Measurements from ENCODE around the gene LRRC14B. TPM values are rescaled to one million over a fixed set of nuclear protein-coding genes. Genes with fewer than 3 reads are reported as not detected.

LRRC14B gene
- total RNA-seq, 1 donor from 2014 or later: not detected

DNA sequence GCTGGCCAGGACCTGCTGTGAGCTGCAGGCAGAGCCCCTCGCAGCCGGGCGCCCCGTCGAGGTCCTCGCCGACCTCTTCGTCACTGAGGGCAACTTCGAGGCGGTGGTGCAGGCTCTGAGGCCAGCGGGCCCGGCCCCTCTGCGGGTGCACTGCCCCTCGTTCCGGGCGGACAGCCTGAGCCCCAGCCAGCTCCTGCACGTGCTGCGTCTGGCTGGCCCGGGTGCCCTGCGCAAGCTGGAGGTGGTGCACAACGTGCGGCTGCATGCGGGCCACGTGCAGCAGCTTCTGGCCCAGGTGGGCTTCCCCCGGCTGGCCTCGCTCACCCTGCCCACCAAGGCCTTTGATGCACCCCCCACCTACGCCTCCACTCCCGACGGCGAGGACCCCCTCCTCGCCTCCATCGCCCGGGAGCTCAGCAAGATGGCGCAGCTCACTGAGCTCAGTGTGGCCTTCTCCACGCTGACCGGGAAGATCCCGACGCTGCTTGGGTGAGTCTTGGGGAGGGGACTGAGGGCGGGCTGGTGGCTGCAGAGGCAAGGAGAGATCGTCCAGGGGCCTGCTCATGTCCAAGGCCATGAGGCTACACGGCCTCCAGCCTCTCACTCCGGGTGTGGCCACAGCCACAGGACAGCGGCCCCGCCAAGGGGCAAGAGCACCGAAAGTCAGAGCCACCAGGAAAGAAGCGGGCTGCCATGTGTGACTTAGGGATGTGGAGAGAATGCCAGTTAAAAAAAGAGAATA, 825 bp downstream of the LRRC14B start:
- no peak for ATAC-seq
- Histone ChIP-seq H3K27ac (no peak overlapping the region), H3K4me3 (no peak overlapping the region), H3K9me3 (no peaks in the 10 kb centered on the region), H3K36me3 (no peaks in the 10 kb centered on the region), H3K27me3 (ENCODE audit: low read depth) (peaks cover 10% of the 10 kb centered on the region), H3K4me1 (peaks cover 16% of the 10 kb centered on the region)
- intact Hi-C loops (cut with DNase I): no loop called here
- TF ChIP-seq, protein P1, sequence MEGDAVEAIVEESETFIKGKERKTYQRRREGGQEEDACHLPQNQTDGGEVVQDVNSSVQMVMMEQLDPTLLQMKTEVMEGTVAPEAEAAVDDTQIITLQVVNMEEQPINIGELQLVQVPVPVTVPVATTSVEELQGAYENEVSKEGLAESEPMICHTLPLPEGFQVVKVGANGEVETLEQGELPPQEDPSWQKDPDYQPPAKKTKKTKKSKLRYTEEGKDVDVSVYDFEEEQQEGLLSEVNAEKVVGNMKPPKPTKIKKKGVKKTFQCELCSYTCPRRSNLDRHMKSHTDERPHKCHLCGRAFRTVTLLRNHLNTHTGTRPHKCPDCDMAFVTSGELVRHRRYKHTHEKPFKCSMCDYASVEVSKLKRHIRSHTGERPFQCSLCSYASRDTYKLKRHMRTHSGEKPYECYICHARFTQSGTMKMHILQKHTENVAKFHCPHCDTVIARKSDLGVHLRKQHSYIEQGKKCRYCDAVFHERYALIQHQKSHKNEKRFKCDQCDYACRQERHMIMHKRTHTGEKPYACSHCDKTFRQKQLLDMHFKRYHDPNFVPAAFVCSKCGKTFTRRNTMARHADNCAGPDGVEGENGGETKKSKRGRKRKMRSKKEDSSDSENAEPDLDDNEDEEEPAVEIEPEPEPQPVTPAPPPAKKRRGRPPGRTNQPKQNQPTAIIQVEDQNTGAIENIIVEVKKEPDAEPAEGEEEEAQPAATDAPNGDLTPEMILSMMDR (IDR thresholded peaks at IDR 0.05): no peak
- no peak for DNase-seq

DNA sequence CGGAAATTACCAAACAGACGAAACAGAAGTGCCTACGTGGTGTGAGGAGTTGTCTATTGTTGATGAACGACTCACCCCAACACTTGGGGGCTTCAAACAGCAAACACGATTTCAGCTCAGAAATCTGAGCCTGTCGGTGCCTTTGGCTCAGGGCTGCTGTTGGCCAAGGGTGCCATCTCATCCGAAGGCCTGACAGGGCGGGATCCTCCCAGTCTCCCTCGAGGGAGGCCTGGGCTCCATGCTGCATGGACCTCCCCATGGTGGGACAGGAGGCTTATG, 1.3 kb downstream of the LRRC14B start:
- Histone ChIP-seq H3K4me1 (peaks cover 13% of the 10 kb centered on the region), H3K27ac (no peak overlapping the region), H3K27me3 (ENCODE audit: low read depth) (peaks cover 10% of the 10 kb centered on the region), H3K9me3 (no peaks in the 10 kb centered on the region), H3K4me3 (no peak overlapping the region), H3K36me3 (no peaks in the 10 kb centered on the region)
- TF ChIP-seq, protein P1 (IDR thresholded peaks at IDR 0.05): no peak
- DNase-seq (no peak), ATAC-seq (no peak)
- intact Hi-C loops (cut with DNase I): no loop called here

DNA sequence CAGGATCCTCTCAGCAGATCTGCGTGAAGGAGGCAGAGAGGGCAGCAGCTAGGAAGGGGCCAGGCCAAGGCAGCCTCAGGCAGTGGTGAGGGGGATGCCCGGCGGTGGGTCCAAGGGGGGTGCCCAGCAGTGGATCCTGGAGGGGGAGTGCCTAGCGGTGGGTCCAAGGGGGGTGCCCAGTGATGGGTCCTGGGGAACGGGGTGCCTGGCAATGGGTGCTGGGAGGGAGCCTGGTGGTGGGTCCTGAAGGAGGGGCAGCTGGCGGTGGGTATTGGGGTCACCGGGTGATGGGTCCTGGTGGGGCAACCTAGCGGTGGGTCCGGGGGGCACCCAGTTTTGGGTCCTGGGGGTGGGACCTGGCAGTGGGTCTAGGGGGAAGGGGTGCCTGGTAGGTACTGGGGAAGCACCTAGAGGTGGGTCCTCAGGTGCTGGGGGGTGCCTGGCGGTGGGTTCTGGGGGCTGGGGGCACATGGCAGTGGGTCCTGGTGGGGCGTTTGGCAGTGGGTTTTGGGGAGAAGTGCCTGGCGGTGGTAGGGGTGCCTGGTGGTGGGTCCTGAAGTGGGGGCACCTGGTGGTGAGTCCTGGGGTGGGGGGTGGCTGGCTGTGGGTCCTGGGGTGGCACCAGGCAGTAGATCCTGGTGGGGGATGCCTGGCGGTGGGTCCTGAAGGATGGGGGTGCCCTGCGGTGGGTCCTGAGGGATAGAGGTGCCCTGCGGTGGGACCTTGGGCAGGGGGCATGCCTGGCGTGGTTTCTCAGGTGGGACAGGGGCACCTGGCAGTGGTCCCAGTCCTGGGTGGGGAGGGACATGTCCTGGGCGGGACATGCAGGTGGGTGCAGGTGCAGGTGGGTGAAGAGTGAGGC, 1.9 kb downstream of the LRRC14B start:
- DNase-seq: no peak
- Histone ChIP-seq H3K27me3 (ENCODE audit: low read depth) (peaks cover 10% of the 10 kb centered on the region), H3K36me3 (no peaks in the 10 kb centered on the region), H3K27ac (no peak overlapping the region), H3K4me1 (peaks cover 7% of the 10 kb centered on the region), H3K9me3 (no peaks in the 10 kb centered on the region), H3K4me3 (no peak overlapping the region)
- TF ChIP-seq, protein P1 (IDR thresholded peaks at IDR 0.05): no peak
- intact Hi-C loops (cut with DNase I): no loop called here
- no peak for ATAC-seq

DNA sequence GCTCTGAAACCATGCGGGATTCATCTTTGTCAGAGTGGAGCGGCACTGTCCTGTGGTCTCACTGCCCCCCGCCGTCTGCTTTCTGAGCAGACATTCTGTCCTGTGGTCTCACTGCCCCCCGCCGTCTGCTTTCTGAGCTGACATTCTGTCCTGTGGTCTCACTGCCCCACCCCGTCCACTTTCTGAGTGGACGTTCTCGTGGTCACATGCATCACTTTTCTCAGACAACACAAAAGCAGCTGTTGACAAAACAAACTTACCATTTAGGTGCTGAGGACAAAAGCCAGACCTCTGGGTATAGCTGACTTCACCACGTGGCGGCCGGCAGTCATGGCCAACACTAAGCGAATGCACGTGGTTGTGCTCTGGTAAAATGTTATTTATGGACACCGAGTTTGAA, 2.8 kb downstream of the LRRC14B start:
- ATAC-seq (no peak), DNase-seq (no peak)
- no peaks in the 10 kb centered on the region for H3K9me3 ChIP-seq
- H3K27me3 ChIP-seq (ENCODE audit: low read depth): peaks cover 10% of the 10 kb centered on the region
- TF ChIP-seq, protein P1 (IDR thresholded peaks at IDR 0.05): no peak
- intact Hi-C loops (cut with DNase I): no loop called here
- H3K27ac ChIP-seq: no peak overlapping the region
- no peaks in the 10 kb centered on the region for H3K36me3 ChIP-seq
- no peak overlapping the region for H3K4me3 ChIP-seq
- no peaks in the 10 kb centered on the region for H3K4me1 ChIP-seq

DNA sequence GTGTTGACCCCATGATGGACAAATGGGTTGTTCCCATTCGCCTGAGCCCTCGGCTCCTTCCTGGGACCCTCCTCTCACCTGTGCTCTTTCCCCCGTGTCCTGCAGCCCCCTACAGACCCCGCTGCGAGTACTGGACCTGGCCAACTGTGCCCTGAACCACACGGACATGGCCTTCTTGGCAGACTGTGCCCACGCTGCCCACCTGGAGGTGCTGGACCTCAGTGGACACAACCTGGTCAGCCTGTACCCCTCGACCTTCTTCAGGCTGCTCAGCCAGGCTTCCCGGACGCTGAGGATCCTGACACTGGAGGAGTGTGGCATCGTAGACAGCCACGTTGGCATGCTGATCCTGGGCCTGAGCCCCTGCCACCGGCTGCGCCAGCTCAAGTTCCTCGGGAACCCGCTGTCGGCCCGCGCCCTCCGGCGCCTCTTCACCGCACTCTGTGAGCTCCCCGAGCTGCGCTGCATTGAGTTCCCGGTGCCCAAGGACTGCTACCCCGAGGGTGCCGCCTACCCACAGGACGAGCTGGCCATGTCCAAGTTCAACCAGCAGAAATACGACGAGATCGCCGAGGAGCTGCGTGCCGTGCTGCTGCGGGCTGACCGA, 3.4 kb downstream of the LRRC14B start:
- intact Hi-C loops (cut with DNase I): no loop called here
- no peak overlapping the region for H3K27ac ChIP-seq
- H3K27me3 ChIP-seq (ENCODE audit: low read depth): peaks cover 10% of the 10 kb centered on the region
- H3K4me1 ChIP-seq: no peaks in the 10 kb centered on the region
- no peaks in the 10 kb centered on the region for H3K36me3 ChIP-seq
- no peak overlapping the region for H3K4me3 ChIP-seq
- no peaks in the 10 kb centered on the region for H3K9me3 ChIP-seq
- ATAC-seq: no peak
- DNase-seq: no peak
- TF ChIP-seq, protein P1 (IDR thresholded peaks at IDR 0.05): no peak
